Measurements from ENCODE around the gene FHIT.

Gene FHIT

DNA sequence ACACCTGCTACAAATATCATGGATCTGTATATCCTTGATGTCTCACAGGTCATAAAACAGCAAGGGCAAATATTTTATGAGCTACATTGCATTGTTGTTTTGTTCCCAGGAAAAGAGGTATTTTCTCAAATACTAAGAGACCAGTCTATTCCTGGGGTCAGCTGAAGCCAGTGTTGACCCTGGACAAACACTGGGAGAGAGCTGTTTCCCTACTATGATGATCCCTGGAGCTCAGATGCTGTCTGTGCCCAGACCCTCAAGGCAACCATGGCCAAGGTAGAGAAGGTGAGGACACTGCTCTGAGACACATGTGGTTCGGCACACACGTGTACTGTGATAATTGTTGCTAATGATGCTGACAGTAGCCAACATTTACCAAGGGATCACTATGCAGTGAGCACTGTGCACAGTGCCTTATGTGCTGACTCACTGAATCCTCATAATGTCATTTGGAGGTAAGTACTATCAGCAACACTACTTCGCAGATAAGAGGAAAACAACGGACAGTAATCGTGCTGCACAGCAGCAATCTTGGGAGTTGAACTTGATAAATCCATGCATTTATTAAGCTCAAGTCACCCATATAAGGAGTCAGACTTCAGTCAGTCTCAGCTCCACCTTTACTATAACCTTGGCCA lies 943.6 kb downstream of the FHIT start:
- DNase-seq: no peak

DNA sequence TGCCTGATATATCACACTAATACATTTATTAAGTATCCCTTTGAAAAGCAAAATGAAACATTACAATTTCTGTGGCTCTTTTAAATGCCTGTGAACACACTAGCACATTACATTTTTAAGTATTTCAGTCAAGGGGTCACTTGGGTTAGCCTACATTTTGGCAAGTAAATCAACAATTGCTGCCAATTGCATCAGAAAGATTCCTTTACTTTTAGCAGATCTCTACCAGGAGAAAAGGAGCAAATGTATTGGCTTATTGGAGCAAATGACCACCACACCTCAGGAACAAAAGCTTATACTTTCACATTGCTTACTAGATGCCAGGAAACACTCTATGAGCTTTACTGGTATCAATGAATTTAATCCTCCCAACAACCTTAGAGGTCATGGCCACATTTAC lies 947.1 kb downstream of the FHIT start:
- no peak for DNase-seq

DNA sequence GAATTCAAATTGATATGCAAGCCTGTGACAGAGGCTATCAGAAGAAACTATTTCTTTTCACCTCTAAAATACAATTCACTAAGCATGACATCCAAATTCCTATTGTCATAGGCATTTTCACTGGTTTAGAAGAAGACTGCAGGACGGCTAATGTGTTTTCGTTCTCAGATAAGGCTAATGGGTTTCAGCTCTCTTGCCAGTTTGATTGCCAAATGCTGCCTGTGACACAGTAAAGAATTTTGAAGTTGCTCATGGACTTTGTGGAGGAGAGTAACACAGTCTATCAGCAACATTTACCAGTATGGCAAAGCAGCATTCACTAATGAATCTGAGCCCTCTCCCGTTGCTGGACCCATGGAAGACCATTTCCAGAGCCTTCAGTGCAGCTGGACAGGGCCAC lies 948.1 kb downstream of the FHIT start:
- DNase-seq: no peak

DNA sequence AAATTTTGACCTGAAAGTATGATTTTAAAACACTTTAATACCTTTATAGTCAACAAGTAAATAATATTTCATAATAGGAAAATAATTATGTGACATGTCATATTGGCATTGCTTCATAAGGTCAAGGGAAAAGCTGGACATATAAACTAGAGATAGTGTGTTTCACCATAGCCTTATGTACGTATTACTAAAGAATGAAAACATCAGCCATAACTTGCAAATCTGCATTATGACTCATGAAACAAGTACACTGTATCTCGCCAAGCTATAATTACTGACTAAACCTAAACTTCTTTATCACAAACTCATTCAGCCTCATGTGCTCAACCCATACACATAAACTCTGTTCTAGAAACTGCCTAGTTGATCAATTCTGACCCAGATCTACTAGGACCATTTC lies 950.1 kb downstream of the FHIT start:
- no peak for DNase-seq

DNA sequence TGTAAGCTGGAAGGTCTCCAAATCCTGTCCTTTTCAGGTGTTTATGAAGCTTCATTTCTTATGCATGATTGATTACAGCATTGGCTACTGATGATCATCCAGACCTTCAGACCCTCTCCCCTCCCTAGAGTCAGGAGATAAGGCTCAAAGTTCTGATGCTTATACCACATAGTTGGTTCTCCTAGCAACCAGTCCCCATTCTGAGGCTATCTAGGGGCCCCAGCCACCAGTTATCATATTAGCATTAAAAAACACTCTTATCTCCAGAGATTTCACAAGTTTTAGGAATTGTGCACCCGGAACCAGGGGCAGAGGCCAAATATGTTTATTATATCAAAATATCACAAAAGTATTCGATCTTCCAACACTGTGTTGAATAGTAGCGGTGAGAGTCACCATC lies 953.1 kb downstream of the FHIT start:
- DNase-seq: no peak

DNA sequence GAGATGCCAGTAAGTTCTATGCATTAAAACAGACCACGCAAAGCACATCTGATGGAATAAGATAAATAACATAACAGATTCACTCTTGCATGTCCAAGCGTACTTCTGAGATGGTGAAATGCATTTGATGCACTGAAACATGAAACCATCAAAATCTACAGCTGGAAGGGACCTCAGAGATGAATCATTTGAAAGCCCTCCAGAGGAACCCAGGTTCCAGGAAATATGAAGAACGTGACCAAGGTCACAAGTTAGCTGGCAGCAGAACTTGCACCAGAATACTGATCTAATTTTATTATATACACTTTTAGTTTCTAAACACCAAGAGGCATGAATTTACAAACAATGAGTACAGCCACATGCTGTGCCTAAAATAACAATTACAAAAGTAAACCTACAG lies 957.1 kb downstream of the FHIT start:
- no peak for DNase-seq

DNA sequence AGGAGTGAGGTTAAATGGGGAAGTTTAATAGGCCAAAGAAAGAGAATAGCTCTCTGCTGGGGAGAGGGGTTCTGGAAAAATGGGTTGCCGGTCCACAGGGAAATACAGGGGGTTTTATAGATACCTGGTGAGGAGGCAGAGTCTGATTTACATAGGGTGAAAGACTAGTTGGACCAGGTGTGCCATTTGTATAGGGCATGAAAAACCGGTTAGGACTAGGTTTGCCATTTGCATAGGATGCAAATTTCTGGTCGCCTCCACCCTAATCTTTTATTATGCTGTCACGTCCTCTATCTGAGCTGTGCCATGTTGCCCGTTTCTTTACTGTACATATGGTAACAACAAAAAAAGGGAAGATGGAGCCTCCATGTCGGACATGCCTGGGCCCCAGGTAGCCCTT lies 960.1 kb downstream of the FHIT start:
- no peak for DNase-seq

DNA sequence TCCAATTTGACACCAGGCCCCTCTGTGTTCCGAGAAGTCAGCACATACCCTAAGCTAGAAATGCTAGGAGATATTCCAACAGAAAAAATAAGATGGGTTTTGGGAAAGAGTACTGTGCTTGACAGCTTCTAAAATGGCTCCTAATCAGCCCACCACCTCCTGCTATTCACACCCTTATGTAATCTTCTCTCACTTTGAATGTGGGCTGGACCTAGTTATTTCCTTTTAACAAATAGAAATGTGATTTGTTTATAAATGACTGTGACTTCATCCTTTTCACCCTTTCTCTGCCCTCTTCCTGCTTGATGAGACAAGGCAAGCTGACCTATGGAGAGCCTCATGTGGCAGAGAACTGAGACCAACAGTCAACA lies 961.1 kb downstream of the FHIT start:
- DNase-seq: no peak

DNA sequence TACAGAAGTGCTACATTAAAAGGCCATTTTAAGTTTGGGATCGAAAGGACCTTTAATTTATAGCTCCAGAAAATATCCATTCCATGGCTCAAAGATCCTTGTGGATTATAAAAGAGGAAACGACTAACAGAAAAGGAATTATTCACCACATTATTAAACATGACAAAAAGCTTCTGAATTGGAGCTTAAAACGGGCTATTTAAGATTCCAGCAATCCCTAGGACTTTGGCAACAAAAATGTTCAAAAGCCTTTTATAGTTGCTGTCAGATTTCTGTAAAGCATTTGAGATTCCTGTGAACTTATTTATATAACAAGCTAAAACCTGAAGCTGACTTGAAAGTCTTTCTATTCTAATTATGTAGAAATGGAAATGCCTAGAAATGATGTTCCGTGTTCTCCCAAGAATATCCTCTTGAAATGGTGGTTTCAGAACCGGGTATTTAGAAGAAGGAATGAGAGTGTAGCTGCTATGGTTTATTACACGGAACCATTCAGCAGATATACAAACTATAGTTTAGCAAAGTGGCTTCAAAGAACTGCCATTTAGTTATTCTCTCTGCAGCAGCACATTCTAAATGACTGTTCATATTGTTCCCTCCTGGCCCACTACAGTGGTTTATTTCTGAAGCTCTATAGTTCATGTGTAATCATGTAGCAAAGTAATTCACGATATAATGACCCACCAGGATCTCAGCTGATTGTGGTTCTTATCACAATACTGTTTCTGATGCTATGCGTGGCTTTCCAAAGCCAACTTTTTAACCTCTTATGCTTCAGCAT lies 961.7 kb downstream of the FHIT start:
- DNase-seq: no peak

DNA sequence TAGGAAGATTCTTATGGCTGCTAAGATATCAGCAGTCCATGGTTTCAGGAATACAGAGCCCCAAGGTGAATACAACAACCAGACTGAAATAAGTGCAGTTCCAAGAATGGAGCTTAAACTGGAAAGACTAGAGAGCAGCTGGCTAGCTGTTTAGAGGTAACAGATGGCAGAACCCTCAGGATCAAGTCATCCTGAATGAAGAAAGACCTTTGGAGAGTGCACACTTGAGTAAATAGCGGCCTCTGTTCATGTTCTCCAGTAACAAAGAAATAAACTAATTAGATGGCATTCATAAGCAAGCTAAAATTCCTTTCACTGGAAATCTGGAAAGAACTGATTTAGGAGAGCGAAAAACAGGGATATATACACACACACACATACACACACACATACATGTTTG lies 968.4 kb downstream of the FHIT start:
- DNase-seq: no peak

DNA sequence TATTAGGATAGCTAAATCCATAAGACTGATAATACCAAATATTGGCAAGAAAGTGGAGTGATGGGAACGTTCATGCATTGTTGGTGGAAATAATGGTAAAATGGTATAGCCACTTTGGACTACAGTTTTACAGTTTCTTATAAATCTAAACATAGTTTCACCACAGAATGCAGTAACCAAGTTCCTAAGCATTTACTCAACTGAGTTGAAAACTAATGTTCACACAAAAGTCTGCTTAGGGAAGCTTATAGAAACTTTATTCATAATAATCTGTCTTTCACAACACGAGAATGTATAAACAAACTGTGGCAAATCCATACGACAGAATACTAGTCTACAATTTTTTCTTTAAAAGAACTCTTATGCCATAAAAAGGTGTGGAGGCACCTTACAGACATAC lies 969.3 kb downstream of the FHIT start:
- DNase-seq: no peak

DNA sequence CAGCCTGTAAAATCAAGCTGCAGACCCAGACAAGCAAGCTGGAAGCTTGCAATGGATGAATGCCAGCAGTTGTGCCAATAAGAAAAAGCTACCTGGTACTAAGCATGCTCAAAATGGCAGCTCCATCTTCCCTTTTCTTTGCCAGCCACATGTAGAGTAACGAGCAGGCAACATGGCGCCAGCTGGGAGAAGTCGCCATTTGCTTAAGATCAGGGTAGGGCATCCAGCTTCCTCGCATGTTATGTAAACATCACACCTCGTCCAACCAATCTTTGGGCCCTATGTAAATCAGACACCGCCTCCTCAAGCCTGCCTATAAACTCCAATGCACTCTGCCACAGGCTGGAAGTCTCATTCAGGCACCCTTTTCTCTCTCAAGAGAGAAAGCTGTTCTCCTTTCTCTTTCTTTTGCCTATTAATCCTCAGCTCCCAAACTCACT lies 973.9 kb downstream of the FHIT start:
- no peak for DNase-seq

DNA sequence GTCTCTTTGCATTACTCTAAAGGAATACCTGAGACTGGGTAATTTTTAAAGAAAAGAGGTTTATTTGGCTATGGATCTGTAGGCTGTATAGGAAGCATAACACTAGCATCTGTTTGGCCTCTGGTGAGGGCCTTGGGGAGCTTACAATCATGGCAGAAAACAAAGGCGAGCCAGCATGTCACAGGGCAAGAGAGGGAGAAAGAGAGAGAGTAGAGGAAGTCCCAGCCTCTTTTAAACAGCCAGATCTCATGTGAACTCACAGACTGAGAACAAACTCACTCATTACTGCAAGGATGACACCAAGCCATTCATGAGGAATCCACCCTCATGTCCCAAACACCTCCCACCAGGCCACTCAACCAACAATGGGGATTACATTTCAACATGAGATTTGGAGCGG lies 974.6 kb downstream of the FHIT start:
- no peak for DNase-seq

DNA sequence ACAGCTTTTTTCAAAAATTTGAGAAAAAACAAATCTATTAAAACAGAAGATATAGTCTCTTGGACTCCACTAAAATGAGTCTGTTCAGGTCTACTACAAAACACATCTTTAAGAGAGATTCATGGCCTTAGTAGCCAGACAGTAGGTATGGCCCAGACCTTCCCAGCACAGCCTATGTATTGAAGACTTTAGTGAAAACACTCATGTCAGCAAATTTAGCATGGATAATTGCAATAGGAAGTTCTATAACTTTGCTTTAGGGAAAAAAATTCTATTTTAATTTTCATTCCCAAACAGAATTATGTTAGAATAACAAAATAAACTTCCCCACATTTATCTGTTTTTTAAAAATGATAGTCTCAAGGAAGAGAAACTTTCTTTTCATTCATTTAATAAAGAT lies 976.6 kb downstream of the FHIT start:
- no peak for DNase-seq

DNA sequence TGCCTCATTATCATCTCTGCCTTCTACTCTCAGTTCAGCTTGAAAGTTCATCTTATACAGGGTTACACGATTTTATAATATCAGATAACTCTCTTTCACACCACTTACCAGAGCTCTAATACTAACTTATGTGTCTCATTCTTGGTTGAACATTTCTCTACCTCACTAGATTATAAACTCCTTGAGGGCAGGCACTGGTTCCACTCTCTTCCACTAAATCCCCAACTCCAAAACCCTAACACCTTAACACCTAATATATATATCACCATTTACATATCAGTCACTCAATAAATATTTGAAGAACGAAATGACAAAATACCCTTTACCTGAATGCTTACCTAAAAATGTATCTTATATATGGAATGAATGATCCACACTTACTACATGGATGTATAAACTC lies 977.2 kb downstream of the FHIT start:
- DNase-seq: no peak

DNA sequence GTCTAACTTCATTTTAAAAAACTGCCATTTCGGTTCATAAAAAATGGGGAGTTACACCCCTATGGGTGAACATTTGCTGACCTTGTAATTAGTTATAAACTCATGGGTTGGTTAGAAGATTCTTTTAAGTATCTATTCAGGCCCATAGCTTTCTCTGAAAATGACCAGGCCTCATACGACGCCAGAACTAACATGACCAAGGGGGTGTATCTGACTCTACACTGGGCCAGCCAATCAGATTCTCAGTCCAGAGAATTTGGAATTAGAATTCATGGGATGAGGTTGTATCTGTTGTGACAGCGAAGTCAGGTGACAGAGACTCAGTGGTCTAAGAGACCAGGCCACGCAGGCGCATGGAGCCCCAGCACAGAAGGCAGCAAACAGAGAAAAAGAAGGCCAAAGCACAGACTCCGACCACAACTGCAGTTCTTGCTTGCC lies 981.4 kb downstream of the FHIT start:
- DNase-seq: no peak

DNA sequence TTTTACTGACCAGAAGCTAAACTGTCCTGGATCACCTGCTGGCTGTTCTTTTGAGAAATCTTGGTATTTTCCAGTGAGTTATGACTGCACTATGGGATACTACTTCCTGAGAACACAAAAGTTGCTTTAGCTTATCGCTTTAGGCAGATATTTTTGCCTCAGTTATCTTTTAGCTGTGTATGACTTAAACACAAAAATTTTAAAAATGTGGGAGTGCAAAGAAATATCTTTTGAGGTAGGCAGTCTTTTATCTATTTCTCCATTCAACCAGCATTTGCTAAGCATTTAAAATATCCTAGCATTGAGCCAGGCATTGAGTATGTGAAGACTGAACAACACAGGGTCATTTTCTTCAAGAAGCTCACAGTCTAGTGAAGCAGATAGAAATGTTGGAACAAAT lies 981.9 kb downstream of the FHIT start:
- DNase-seq: no peak

DNA sequence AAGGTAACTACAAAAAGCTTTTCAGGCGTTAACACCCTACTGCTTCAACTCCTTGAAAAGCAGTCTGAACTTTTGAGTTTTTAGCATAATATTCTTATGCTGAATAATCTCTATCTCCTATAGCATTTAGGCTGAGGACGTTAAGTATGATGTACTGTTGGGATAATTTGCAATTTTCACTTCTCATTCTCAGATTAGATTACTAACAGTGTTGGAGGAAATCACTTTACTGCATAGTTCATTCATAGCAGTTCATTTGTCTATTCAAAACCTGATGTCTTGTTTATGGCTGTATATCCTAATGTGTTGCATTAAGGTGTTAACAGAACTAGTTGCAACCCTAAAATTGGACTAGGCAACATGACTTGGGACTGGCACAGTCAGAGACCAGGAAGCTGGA lies 983.1 kb downstream of the FHIT start:
- no peak for DNase-seq

DNA sequence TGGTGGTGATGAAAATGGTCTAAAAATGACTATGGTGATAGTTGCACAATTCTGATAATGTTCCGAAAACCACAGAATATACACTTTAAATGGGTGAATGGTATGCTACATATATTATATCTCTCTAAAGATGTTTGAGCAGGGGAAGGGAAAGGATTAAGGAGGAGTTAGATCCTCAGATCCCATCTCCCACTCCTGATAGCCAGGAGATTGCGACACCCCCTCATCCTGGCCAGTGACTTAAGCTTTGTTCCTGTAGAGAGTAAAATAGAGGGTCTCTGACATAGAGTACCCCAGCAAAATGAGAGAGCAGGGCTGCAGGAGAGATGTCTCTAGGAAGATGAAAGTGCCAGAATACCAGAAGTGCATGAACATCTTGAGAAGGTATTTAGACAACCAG lies 984.8 kb downstream of the FHIT start:
- DNase-seq: no peak

DNA sequence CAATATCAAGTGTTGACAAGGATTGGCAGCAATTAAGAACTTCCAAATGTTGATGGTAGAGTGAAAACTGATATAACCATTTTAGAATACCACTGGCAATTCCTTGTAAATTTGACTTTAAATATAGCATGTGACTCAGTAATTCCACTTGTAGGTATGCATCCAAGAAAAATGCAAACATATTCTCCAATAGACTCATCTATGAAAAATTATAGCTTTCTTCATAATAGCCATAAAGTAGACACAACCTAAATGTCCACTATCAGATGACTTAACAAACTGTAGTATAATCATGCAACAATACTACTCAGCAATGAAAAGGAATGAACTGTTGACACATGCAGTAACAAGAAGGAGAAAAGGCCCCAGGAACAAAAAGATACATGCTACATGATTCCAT lies 988.1 kb downstream of the FHIT start:
- DNase-seq: no peak

DNA sequence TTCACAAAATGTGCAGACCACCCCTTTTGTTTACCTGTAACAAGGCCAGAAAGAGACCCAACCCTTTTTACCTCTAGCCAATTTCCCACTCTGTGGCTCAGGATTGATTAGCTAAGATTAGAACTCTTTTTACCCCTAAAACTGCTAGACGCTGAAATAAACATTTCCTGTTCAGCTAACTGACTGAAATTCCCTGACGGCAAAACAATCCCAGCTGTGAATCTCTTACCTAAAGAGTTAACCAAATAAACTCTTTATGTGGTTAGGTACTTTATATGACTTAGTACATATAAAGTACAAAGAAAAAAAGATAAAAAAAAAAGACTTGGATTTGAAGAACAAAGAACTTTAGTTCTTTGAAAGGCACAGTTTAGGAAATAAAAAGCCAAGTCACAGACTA lies 988.7 kb downstream of the FHIT start:
- DNase-seq: no peak

DNA sequence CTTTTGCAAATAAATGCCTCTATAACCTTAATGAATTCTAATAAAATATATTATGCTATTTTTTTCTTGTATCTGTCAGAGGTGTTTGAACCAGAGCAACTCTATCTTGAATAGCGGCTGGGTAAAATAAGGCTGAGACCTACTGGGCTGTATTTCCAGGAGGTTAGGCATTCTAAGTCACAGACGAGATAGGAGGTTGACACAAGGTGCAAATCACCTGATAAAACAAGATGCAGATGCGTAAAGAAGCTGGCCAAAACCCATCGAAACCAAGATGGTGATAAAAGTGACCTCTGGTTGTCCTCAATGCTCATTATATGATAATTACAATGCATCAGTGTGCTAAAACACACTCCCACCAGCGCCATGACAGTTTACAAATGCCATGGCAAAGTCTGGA lies 990.7 kb downstream of the FHIT start:
- no peak for DNase-seq

DNA sequence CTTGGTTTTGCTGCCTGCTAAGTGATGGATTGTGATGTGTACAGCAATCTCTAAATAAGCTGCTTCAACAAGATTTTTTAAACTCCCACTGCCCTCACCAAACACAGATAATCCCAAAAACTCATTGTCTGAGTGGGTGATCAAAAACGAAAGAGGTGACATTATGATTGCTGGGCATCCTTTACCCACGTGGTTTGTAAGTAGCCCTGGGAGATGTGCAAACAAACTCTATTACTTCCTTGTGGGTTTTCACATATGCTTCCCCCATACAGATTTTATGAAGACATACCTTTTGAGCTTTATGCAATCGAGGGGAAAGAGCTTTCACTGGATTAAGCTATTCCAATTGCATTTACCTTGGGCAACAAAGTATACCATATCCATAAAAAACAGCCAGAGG lies 1000.4 kb downstream of the FHIT start:
- no peak for DNase-seq

DNA sequence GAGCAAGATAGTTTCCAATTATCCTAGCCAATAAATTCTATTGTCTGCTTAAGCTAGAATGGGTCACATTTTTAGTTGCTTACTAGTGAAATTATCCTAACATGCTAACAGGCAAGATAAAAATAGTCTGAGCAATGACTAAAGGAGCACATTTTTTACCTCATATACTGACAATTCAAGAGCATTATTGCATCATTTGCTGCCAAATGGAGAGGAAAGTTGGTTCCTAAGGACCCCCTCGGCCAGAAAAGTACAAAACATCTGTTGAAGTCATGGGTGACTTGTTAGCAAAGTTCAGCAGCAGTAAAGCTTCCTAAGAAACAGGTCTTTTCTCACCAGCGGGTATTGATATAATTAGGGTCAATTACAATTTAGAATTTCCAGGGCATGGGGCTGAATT lies 1001.0 kb downstream of the FHIT start:
- DNase-seq: no peak

DNA sequence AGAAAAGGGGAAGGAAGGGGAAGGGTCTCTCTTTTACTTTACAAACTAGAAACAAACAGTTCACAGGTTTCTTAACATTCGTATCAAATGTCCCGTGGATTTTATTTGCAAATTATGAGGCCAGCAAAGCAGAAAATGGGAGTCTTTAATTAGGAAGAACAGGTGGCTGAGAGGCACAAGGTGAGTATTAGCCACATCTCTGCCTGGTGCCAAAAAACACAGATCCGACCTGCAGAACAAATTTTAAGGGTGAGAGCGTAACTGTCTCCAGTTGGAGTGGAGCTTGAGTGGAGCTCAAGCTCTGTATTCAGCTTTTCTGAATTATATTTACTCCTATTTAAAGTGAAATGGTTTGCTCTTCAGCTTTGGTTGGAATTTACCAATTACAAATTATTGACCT lies 1004.9 kb downstream of the FHIT start:
- DNase-seq: no peak

Measured in NCI-H2081 treated with DMSO at 0.1 percent for 48 hours (cell line).